MM.1S (cell line): ENCODE data around the gene KRTAP22-2.

Source experiments
- DNase-seq: peaks from one replicate; pipeline ENCODE4 v3.0.0-alpha.2; 2015
- H2AFZ ChIP-seq: fragments of 300-600 bp; sonication (generic); 2 replicates; pipeline ENCODE4 v1.6.0; 2016; ENCODE audit warnings: antibody characterized with exemption, low read length
- H3F3A ChIP-seq: fragments of 300-600 bp; sonication (generic); 2 replicates; pipeline ENCODE4 v1.6.1; 2016; ENCODE audit warnings: mild to moderate bottlenecking, antibody characterized with exemption, low read length, moderate library complexity, mixed read lengths; ENCODE audit not compliant: insufficient read depth
- H3K27ac ChIP-seq: fragments of 300-600 bp; sonication (generic); 2 replicates; pipeline ENCODE4 v1.5.1; 2016; ENCODE audit warnings: mild to moderate bottlenecking, low read length
- H3K27me3 ChIP-seq: fragments of 300-600 bp; sonication (generic); replicated peaks from 2 replicates; pipeline ENCODE4 v1.6.0; 2016; ENCODE audit warnings: low read length; ENCODE audit not compliant: insufficient read depth
- H3K36me3 ChIP-seq: fragments of 300-600 bp; sonication (generic); replicated peaks from 2 replicates; pipeline ENCODE4 v1.6.1; 2016; ENCODE audit warnings: mild to moderate bottlenecking, low read length, mixed read lengths; ENCODE audit not compliant: insufficient read depth
- H3K4me1 ChIP-seq: fragments of 300-600 bp; sonication (generic); 2 replicates; pipeline ENCODE4 v1.6.1; 2016; ENCODE audit warnings: low read length, mixed read lengths
- H3K4me2 ChIP-seq: fragments of 300-600 bp; sonication (generic); 2 replicates; pipeline ENCODE4 v1.6.0; 2016; ENCODE audit warnings: low read depth, low read length
- H3K4me3 ChIP-seq: fragments of 300-600 bp; sonication (generic); 2 replicates; pipeline ENCODE4 v1.5.1; 2016; ENCODE audit warnings: low read length, mixed read lengths
- H3K79me2 ChIP-seq: fragments of 300-600 bp; sonication (generic); 2 replicates; pipeline ENCODE4 v1.6.1; 2016; ENCODE audit warnings: mixed run types, low read length, mixed read lengths
- H3K9ac ChIP-seq: fragments of 300-600 bp; sonication (generic); 2 replicates; pipeline ENCODE4 v1.6.1; 2016; ENCODE audit warnings: low read length, mixed read lengths
- H3K9me2 ChIP-seq: fragments of 300-600 bp; sonication (generic); replicated peaks from 2 replicates; pipeline ENCODE4 v1.6.1; 2016; ENCODE audit warnings: mild to moderate bottlenecking, low read length, mixed read lengths; ENCODE audit not compliant: insufficient read depth
- H3K9me3 ChIP-seq: fragments of 300-600 bp; sonication (generic); replicated peaks from 2 replicates; pipeline ENCODE4 v1.6.1; 2016; ENCODE audit warnings: mild to moderate bottlenecking, low read length, mixed read lengths; ENCODE audit not compliant: insufficient read depth
- H4K20me1 ChIP-seq: fragments of 300-600 bp; sonication (generic); 2 replicates; pipeline ENCODE4 v1.6.1; 2016; ENCODE audit warnings: mild to moderate bottlenecking, low read length, moderate library complexity, mixed read lengths; ENCODE audit not compliant: insufficient read depth
- EZH2 ChIP-seq: fragments of 300-600 bp; sonication (generic); optimal IDR thresholded peaks from 2 replicates; pipeline ENCODE3; 2017; ENCODE audit warnings: low read depth, mild to moderate bottlenecking, antibody characterized with exemption, low read length, mixed read lengths
- EZH2phosphoT487 ChIP-seq: fragments of 300-600 bp; sonication (generic); IDR thresholded peaks from 2 replicates; pipeline ENCODE4 v1.6.1; 2018; ENCODE audit warnings: antibody characterized with exemption, low read length
- TF ChIP-seq, protein P1 (sequence below): fragments of 300-600 bp; sonication (generic); IDR thresholded peaks from 2 replicates; pipeline ENCODE4 v1.5.1; 2016; ENCODE audit warnings: antibody characterized with exemption, low read length, mixed read lengths

The KRTAP22-2 gene

DNA sequence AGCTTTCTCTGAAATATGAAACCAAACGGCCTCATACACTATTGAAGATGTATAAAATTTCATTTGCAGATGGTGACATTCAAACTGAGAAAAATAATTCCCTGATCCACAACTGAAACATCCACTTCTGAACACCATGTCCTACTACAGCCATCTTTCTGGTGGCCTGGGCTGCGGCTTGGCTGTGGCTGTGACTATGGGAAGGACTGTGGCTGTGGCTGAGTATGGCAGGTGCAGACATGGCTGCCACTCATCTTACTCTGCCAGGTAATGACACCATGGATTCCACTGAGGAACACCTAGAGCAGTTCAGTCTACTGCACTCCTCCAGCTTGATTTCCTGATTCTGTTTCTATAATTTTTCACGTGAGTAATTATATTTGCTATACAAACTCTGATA is 30.3 kb upstream of the KRTAP22-2 start, which contains the start of gene KRTAP20-4:
TSS of gene KRTAP20-4 (plus strand) at position 106 of the 400 bp plus-strand sequence.
- Histone ChIP-seq H3K4me3 (no peak within 1 kb of the TSS), H3K27ac (no peak within 1 kb of the TSS)

DNA sequence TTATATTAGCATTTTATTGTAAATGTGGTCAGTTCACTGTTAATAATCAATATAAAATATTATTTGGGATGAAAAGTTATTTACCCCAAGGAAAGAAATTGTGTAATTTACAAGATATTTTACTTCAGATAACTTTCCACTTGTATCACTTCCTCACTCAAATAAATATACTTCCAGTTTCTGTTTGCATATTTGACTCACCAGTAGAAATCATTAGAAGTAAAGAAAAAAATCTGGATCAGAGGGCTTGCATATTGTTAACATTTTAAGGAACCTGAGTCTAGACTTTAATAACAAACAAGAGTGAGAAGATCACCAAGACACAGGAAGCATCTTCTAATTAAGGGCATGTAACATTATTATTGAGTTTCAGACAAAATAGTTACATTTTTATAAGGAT is 29.9 kb upstream of the KRTAP22-2 start:
- Histone ChIP-seq H4K20me1 (no peaks in the 10 kb centered on the region), H3F3A (no peaks in the 10 kb centered on the region), H3K27me3 (no peaks in the 10 kb centered on the region), H3K27ac (no peak overlapping the region), H3K9me3 (no peaks in the 10 kb centered on the region), H3K9ac (no peak overlapping the region), H3K9me2 (no peaks in the 10 kb centered on the region), H3K4me1 (no peaks in the 10 kb centered on the region), H3K36me3 (no peaks in the 10 kb centered on the region), H3K4me2 (no peak overlapping the region), H3K4me3 (no peak overlapping the region), H2AFZ (no peak overlapping the region), H3K79me2 (no peaks in the 10 kb centered on the region)
- no peak for DNase-seq
- TF ChIP-seq EZH2phosphoT487 (no peak), EZH2 (no peak)
- TF ChIP-seq, protein P1, sequence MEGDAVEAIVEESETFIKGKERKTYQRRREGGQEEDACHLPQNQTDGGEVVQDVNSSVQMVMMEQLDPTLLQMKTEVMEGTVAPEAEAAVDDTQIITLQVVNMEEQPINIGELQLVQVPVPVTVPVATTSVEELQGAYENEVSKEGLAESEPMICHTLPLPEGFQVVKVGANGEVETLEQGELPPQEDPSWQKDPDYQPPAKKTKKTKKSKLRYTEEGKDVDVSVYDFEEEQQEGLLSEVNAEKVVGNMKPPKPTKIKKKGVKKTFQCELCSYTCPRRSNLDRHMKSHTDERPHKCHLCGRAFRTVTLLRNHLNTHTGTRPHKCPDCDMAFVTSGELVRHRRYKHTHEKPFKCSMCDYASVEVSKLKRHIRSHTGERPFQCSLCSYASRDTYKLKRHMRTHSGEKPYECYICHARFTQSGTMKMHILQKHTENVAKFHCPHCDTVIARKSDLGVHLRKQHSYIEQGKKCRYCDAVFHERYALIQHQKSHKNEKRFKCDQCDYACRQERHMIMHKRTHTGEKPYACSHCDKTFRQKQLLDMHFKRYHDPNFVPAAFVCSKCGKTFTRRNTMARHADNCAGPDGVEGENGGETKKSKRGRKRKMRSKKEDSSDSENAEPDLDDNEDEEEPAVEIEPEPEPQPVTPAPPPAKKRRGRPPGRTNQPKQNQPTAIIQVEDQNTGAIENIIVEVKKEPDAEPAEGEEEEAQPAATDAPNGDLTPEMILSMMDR: no peak

More for the DNA sequence above, 30.3 kb upstream of the KRTAP22-2 start, which contains the start of gene KRTAP20-4:
- no peaks in the 10 kb centered on the region for H3K27me3 ChIP-seq
- no peaks in the 10 kb centered on the region for H3F3A ChIP-seq
- H3K4me2 ChIP-seq: no peak within 1 kb of the TSS
- no peak within 1 kb of the TSS for H2AFZ ChIP-seq
- no peaks in the 10 kb centered on the region for H3K79me2 ChIP-seq
- H3K4me1 ChIP-seq: no peaks in the 10 kb centered on the region
- H3K9me3 ChIP-seq: no peaks in the 10 kb centered on the region
- TF ChIP-seq, protein P1: no peak
- TF ChIP-seq EZH2phosphoT487: no peak
- TF ChIP-seq EZH2: no peak
- H4K20me1 ChIP-seq: no peaks in the 10 kb centered on the region
- no peaks in the 10 kb centered on the region for H3K9me2 ChIP-seq
- H3K36me3 ChIP-seq: no peaks in the 10 kb centered on the region
- DNase-seq: no peak
- H3K9ac ChIP-seq: no peak within 1 kb of the TSS

DNA sequence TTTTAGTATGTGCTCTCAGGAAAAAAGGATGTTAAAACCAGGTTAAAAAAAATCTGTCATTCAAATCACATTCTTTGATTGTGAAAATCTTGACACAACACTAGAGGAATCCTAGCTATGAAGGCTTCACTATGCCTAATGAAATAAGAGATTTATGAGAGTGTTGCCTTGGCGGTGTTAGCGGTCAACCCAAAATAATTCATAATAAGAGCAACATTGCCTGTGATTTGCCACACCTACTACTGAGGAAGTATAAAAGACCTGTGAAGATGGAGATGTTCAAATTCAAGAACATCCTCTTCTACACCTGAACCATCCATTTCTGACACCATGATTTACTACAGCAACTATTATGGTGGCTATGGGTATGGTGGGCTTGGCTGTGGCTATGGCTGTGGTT is 25.9 kb upstream of the KRTAP22-2 start, which contains the start of gene KRTAP20-1:
TSS of gene KRTAP20-1 (plus strand) at position 301 of the 400 bp plus-strand sequence. CDS start at position 331, 30 bp downstream.
- no peak within 1 kb of the TSS for H2AFZ ChIP-seq
- no peaks in the 10 kb centered on the region for H3K27me3 ChIP-seq
- no peaks in the 10 kb centered on the region for H3K36me3 ChIP-seq
- peaks cover 9% of the 10 kb centered on the region for H3K4me1 ChIP-seq
- H3K79me2 ChIP-seq: no peaks in the 10 kb centered on the region
- TF ChIP-seq, protein P1: no peak
- TF ChIP-seq EZH2 (no peak), EZH2phosphoT487 (no peak)
- H3K4me2 ChIP-seq: no peak within 1 kb of the TSS
- no peak within 1 kb of the TSS for H3K4me3 ChIP-seq
- H3K9me3 ChIP-seq: no peaks in the 10 kb centered on the region
- H3K9ac ChIP-seq: no peak within 1 kb of the TSS
- no peaks in the 10 kb centered on the region for H3K9me2 ChIP-seq
- H3F3A ChIP-seq: no peaks in the 10 kb centered on the region
- no peak for DNase-seq
- H3K27ac ChIP-seq: no peak within 1 kb of the TSS
- no peaks in the 10 kb centered on the region for H4K20me1 ChIP-seq
